Measurements from ENCODE around the gene ROBO2.

The ROBO2 gene

DNA sequence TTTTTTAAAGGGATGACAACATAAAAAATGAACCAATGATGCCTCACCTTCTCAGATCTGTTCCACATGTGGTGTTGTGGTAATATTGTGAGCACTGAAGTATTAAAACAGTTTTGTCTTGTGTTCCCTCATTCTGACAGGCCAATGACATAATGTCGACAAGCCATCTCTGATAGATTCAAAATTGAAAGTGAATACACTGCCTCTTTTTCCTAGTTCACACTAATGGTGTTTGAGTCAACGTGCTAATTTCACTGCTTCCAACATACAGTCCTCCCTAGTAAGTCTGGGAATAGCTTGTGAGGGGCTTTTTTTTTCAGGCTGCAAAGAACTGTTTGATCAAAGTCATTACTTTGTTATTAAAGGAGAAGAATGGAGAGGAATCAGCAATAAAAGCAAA is 82.8 kb downstream of the ROBO2 start:
- Histone ChIP-seq H3F3A (ENCODE audit: insufficient read depth, low read length) (no peaks in the 10 kb centered on the region), H3K4me2 (ENCODE audit: low read length) (peak overlapping the region; percentile 53), H3K79me2 (ENCODE audit: insufficient read depth, low read length) (no peaks in the 10 kb centered on the region), H3K27ac (ENCODE audit: low read depth, low read length, poor library complexity, severe bottlenecking) (peak overlapping the region; percentile 18), H3K9me3 (ENCODE audit: low read length) (no peaks in the 10 kb centered on the region), H3K27me3 (ENCODE audit: insufficient read depth, low read length) (no peaks in the 10 kb centered on the region), H3K4me3 (ENCODE audit: low read depth, low read length, poor library complexity, severe bottlenecking) (peak overlapping the region; percentile 7), H3K9ac (ENCODE audit: low read length) (peak overlapping the region; percentile 17; the same call in 1 of the 2 replicates), H4K20me1 (ENCODE audit: insufficient read depth, low read length) (no peaks in the 10 kb centered on the region), H2AFZ (ENCODE audit: low read length) (peak overlapping the region; percentile 63), H3K4me1 (ENCODE audit: insufficient read depth, low read length, severe bottlenecking) (peaks cover 28% of the 10 kb centered on the region), H3K36me3 (ENCODE audit: insufficient read depth, low read length) (no peaks in the 10 kb centered on the region), H3K9me2 (ENCODE audit: low read depth, low read length) (no peaks in the 10 kb centered on the region)
- no peak for TF ChIP-seq EZH2 (IDR thresholded peaks at IDR 0.05; ENCODE audit: borderline replicate concordance, low read length)
- TF ChIP-seq, protein P1, sequence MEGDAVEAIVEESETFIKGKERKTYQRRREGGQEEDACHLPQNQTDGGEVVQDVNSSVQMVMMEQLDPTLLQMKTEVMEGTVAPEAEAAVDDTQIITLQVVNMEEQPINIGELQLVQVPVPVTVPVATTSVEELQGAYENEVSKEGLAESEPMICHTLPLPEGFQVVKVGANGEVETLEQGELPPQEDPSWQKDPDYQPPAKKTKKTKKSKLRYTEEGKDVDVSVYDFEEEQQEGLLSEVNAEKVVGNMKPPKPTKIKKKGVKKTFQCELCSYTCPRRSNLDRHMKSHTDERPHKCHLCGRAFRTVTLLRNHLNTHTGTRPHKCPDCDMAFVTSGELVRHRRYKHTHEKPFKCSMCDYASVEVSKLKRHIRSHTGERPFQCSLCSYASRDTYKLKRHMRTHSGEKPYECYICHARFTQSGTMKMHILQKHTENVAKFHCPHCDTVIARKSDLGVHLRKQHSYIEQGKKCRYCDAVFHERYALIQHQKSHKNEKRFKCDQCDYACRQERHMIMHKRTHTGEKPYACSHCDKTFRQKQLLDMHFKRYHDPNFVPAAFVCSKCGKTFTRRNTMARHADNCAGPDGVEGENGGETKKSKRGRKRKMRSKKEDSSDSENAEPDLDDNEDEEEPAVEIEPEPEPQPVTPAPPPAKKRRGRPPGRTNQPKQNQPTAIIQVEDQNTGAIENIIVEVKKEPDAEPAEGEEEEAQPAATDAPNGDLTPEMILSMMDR (IDR thresholded peaks at IDR 0.05; ENCODE audit: low read length), result no peak

DNA sequence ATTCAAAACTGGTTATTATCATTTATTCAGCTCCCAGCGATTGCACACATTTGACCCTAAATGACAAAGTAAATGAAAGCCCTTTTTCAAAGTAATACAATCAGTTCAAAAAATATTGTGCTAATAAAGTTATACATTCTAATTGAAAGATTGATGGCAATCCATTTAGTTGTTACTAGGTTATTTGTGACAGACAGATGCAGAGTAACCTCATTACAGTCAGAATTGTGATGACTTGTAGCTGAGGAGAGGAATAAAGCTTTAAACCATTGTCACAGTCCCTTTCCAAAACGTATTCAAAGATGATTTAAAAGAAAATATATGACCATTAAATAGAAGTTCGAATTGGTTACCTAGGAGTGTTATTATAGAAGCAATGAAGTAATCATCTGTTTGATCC is 86.1 kb downstream of the ROBO2 start:
- no peaks in the 10 kb centered on the region for H3K27me3 ChIP-seq (ENCODE audit: insufficient read depth, low read length)
- H2AFZ ChIP-seq (ENCODE audit: low read length), result no peak overlapping the region
- H3K9me2 ChIP-seq (ENCODE audit: low read depth, low read length), result no peaks in the 10 kb centered on the region
- H3K9ac ChIP-seq (ENCODE audit: low read length), result no peak overlapping the region
- H3K4me3 ChIP-seq (ENCODE audit: low read depth, low read length, poor library complexity, severe bottlenecking), result no peak overlapping the region
- no peaks in the 10 kb centered on the region for H4K20me1 ChIP-seq (ENCODE audit: insufficient read depth, low read length)
- no peaks in the 10 kb centered on the region for H3K36me3 ChIP-seq (ENCODE audit: insufficient read depth, low read length)
- H3K27ac ChIP-seq (ENCODE audit: low read depth, low read length, poor library complexity, severe bottlenecking), result no peak overlapping the region
- H3K79me2 ChIP-seq (ENCODE audit: insufficient read depth, low read length), result no peaks in the 10 kb centered on the region
- TF ChIP-seq EZH2 (IDR thresholded peaks at IDR 0.05; ENCODE audit: borderline replicate concordance, low read length), result no peak
- TF ChIP-seq, protein P1 (IDR thresholded peaks at IDR 0.05; ENCODE audit: low read length), result no peak
- H3K4me2 ChIP-seq (ENCODE audit: low read length), result no peak overlapping the region
- H3F3A ChIP-seq (ENCODE audit: insufficient read depth, low read length), result no peaks in the 10 kb centered on the region
- H3K4me1 ChIP-seq (ENCODE audit: insufficient read depth, low read length, severe bottlenecking), result peaks cover 42% of the 10 kb centered on the region
- H3K9me3 ChIP-seq (ENCODE audit: low read length), result no peaks in the 10 kb centered on the region

DNA sequence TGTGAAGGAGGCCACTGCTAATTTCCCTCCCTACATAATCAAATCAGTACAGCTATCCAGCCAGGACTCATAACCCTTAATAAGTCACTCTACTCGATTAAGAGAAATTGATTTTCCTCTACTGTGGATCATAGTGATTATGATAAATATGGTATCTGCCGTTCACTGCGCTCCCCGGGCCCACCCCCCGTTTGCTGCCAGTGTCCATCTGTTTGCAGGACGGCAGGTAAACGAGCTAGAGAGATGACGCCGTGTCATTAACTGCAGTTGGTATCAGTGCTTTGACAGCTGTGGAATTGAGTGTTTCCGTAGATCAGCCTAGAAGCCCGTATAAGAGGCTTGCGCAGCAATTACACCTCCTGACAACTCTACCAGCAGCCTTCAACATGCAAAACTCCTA is 94.9 kb downstream of the ROBO2 start:
- H2AFZ ChIP-seq (ENCODE audit: low read length), result peak overlapping the region; percentile 80; the same call in 1 of the 2 replicates
- peak overlapping the region; percentile 61 for H3K4me2 ChIP-seq (ENCODE audit: low read length)
- no peak for TF ChIP-seq EZH2 (IDR thresholded peaks at IDR 0.05; ENCODE audit: borderline replicate concordance, low read length)
- TF ChIP-seq, protein P1 (IDR thresholded peaks at IDR 0.05; ENCODE audit: low read length), result no peak
- H3K79me2 ChIP-seq (ENCODE audit: insufficient read depth, low read length), result no peaks in the 10 kb centered on the region
- peak overlapping the region; percentile 19 for H3K27ac ChIP-seq (ENCODE audit: low read depth, low read length, poor library complexity, severe bottlenecking)
- H3K9me2 ChIP-seq (ENCODE audit: low read depth, low read length), result no peaks in the 10 kb centered on the region
- no peaks in the 10 kb centered on the region for H3K36me3 ChIP-seq (ENCODE audit: insufficient read depth, low read length)
- peaks cover 80% of the 10 kb centered on the region for H3K4me1 ChIP-seq (ENCODE audit: insufficient read depth, low read length, severe bottlenecking)
- H3K9ac ChIP-seq (ENCODE audit: low read length), result peak overlapping the region; percentile 50; the same call in 1 of the 2 replicates
- no peaks in the 10 kb centered on the region for H3K27me3 ChIP-seq (ENCODE audit: insufficient read depth, low read length)
- no peaks in the 10 kb centered on the region for H4K20me1 ChIP-seq (ENCODE audit: insufficient read depth, low read length)
- H3K4me3 ChIP-seq (ENCODE audit: low read depth, low read length, poor library complexity, severe bottlenecking), result peak overlapping the region; percentile 21
- H3K9me3 ChIP-seq (ENCODE audit: low read length), result peaks cover 5% of the 10 kb centered on the region; the same call in 1 of the 2 replicates
- H3F3A ChIP-seq (ENCODE audit: insufficient read depth, low read length), result peaks cover 3% of the 10 kb centered on the region; the same call in 1 of the 2 replicates
